Measurements from ENCODE around the gene LAMC3. TPM values are rescaled to one million over a fixed set of nuclear protein-coding genes. Genes with fewer than 3 reads are reported as not detected.

LAMC3 gene
- total and polyA plus RNA-seq, 2 donors, result 0.61 to 2.6 TPM

DNA sequence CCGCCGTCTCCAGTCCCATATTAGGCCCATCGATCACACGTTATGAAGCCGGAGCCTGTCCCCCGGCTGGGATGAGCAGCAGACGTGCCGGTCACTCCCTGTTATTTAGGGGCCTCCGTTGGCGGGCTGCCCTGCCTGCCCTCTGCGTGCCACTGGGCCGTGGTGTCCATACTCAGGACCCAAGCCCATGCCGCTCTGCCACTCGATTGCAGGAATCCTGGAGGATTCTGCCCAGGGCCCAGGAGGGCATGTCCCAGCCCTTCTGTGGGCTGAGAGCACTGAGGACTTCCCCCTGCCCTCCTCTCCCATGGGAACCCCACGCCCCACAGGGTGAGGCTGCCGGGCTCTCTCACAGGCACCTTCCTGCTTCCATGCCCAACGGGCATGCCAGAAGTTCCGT lies 19.6 kb upstream of the LAMC3 start:
- H3K4me1 ChIP-seq (ENCODE audit: control insufficient read depth in 2 of 2, insufficient read depth in 2 of 2, low read length in 2 of 2), result no peaks in the 10 kb centered on the region
- no peak overlapping the region for H3K27ac ChIP-seq (ENCODE audit: low read depth in 1 of 2, low read length in 1 of 2)
- H3K27me3 ChIP-seq (ENCODE audit: control insufficient read depth in 2 of 2, insufficient read depth in 1 of 2, low read length in 1 of 2), result peaks cover 0 to 2% of the 10 kb centered on the region in 2 donors
- 94% methylated on average over 18 of the region's 18 CpGs for WGBS
- no peaks in the 10 kb centered on the region for H3K9me3 ChIP-seq (ENCODE audit: control insufficient read depth in 2 of 2, insufficient read depth in 1 of 2, low read length in 1 of 2)
- no peaks in the 10 kb centered on the region for H3K36me3 ChIP-seq (ENCODE audit: control insufficient read depth in 2 of 2, insufficient read depth in 2 of 2, low read length in 1 of 2)
- no peak for DNase-seq (ENCODE audit: low read depth in 6 of 9, low spot score in 9 of 9)
- H3K4me3 ChIP-seq (ENCODE audit: low read length in 2 of 2), result no peak overlapping the region

DNA sequence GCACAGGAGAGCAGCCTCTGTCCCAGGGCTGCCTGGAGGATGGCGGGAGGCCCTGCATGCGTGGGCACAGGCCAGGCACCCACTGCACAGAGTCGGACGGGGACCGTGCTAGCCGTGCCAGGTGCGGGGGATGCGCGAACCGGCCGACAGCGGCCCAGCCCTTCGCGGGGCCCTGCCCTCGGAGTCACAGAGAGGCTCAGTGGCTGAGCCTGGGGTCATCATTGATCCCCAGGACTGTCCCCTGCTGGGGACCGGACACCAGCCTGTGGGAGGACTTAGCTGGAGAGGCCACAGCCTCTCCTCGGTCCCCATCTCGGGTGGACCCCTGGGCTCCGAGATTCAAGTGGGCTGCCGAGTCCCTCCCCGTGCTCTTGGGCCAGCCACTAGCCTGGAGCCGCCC lies 19.1 kb upstream of the LAMC3 start:
- peaks cover 0 to 2% of the 10 kb centered on the region in 2 donors for H3K27me3 ChIP-seq (ENCODE audit: control insufficient read depth in 2 of 2, insufficient read depth in 1 of 2, low read length in 1 of 2)
- WGBS, result 94% methylated on average over 22 of the region's 22 CpGs

DNA sequence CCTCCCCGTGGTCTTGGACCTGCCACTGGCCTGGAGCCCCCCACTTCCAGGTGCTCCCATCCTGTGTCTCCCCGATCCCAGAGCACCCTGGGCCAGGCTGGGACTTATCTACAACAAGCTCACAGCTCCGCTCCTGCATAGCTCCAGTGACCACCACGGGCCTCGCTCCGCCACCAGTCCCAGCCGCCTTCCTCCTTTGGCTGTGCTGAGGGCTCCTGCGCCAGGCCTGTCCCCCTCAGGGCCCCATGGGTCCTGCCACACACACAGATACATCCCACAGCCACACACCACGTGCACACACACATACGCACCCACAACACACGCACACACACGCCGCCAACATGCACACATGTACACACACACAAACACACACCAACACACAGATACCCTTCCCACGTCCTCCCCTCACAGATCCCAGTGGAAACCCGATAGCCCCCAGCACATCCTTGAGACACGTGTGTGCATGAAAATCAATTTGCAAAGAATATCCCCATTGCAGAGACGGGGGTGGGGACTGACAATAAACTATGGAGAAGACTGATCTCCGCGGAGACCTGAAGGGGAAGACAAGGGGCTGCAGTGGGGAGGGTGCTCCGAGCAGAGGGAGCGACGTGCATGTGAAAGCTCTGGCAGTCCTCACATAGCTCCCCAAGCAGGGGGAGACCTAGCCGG lies 18.5 kb upstream of the LAMC3 start:
- Histone ChIP-seq H3K36me3 (ENCODE audit: control insufficient read depth in 2 of 2, insufficient read depth in 2 of 2, low read length in 1 of 2) (no peaks in the 10 kb centered on the region), H3K4me1 (ENCODE audit: control insufficient read depth in 2 of 2, insufficient read depth in 2 of 2, low read length in 2 of 2) (no peaks in the 10 kb centered on the region), H3K9me3 (ENCODE audit: control insufficient read depth in 2 of 2, insufficient read depth in 1 of 2, low read length in 1 of 2) (no peaks in the 10 kb centered on the region), H3K27me3 (ENCODE audit: control insufficient read depth in 2 of 2, insufficient read depth in 1 of 2, low read length in 1 of 2) (peaks cover 0 to 2% of the 10 kb centered on the region in 2 donors), H3K27ac (ENCODE audit: low read depth in 1 of 2, low read length in 1 of 2) (no peak overlapping the region), H3K4me3 (ENCODE audit: low read length in 2 of 2) (no peak overlapping the region)
- 81% methylated on average over 23 of the region's 23 CpGs for WGBS
- DNase-seq (ENCODE audit: low read depth in 6 of 9, low spot score in 9 of 9), result no peak

More for the DNA sequence above, 19.1 kb upstream of the LAMC3 start:
- no peak overlapping the region for H3K27ac ChIP-seq (ENCODE audit: low read depth in 1 of 2, low read length in 1 of 2)
- no peak overlapping the region for H3K4me3 ChIP-seq (ENCODE audit: low read length in 2 of 2)
- H3K4me1 ChIP-seq (ENCODE audit: control insufficient read depth in 2 of 2, insufficient read depth in 2 of 2, low read length in 2 of 2), result no peaks in the 10 kb centered on the region
- no peak for DNase-seq (ENCODE audit: low read depth in 6 of 9, low spot score in 9 of 9)
- H3K9me3 ChIP-seq (ENCODE audit: control insufficient read depth in 2 of 2, insufficient read depth in 1 of 2, low read length in 1 of 2), result no peaks in the 10 kb centered on the region
- H3K36me3 ChIP-seq (ENCODE audit: control insufficient read depth in 2 of 2, insufficient read depth in 2 of 2, low read length in 1 of 2), result no peaks in the 10 kb centered on the region

GRCh38 chr9:130990978-130991777 lies 17.8 kb upstream of the LAMC3 start:
- Histone ChIP-seq H3K36me3 (ENCODE audit: control insufficient read depth in 2 of 2, insufficient read depth in 2 of 2, low read length in 1 of 2) (no peaks in the 10 kb centered on the region), H3K27me3 (ENCODE audit: control insufficient read depth in 2 of 2, insufficient read depth in 1 of 2, low read length in 1 of 2) (peaks cover 0 to 2% of the 10 kb centered on the region in 2 donors), H3K9me3 (ENCODE audit: control insufficient read depth in 2 of 2, insufficient read depth in 1 of 2, low read length in 1 of 2) (no peaks in the 10 kb centered on the region), H3K4me1 (ENCODE audit: control insufficient read depth in 2 of 2, insufficient read depth in 2 of 2, low read length in 2 of 2) (no peaks in the 10 kb centered on the region), H3K27ac (ENCODE audit: low read depth in 1 of 2, low read length in 1 of 2) (no peak overlapping the region), H3K4me3 (ENCODE audit: low read length in 2 of 2) (no peak overlapping the region)
- DNase-seq (ENCODE audit: low read depth in 6 of 9, low spot score in 9 of 9), result no peak
- WGBS, result 90% methylated on average over 26 of the region's 26 CpGs

DNA sequence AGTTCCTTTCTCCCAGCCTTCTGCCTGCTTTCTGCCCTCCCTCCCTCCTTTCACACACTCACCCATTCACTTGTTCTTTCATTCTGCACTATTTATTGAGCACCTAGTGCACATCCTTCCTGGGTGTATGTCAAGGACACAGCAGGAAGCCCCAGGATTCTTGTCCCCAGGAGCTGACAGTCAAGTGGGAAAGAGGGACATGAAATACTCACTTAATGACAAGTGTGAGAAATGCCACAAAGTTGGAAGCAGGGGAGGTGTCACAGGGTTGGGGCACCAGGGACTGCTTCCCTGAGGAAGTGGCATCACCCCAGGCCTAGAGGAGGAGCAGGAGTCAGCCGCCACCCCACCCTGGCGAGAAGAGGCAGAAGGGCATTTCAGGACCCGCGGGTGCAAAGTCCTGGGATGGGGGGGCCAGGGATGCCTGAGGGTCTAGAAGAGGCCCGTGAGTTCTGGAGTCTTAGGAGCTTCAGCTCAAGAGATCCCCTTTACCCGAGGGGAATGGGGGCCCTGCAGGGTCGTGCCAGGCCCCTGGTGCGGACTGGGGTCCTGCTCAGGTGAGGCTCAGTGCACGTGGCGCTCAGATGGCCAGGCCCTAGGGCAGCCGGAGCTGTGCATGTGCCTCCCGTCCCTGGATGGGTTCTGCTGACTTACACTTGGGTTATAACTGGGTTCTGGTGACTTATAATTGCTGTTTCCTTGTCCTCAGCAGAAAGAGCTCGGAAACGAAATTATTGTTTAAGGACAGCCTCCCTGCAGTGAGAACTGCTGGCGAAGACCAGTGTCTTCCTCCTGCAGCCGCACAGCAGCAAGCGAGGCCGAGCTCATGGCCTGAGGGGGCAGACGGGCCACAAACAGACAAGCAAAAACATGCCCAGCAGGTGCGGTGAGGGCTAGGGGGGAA lies 16.9 kb upstream of the LAMC3 start:
- DNase-seq (ENCODE audit: low read depth in 6 of 9, low spot score in 9 of 9), result no peak
- H3K9me3 ChIP-seq (ENCODE audit: control insufficient read depth in 2 of 2, insufficient read depth in 1 of 2, low read length in 1 of 2), result no peaks in the 10 kb centered on the region
- H3K27me3 ChIP-seq (ENCODE audit: control insufficient read depth in 2 of 2, insufficient read depth in 1 of 2, low read length in 1 of 2), result peaks cover 0 to 3% of the 10 kb centered on the region in 2 donors
- no peak overlapping the region for H3K27ac ChIP-seq (ENCODE audit: low read depth in 1 of 2, low read length in 1 of 2)
- H3K36me3 ChIP-seq (ENCODE audit: control insufficient read depth in 2 of 2, insufficient read depth in 2 of 2, low read length in 1 of 2), result no peaks in the 10 kb centered on the region
- H3K4me3 ChIP-seq (ENCODE audit: low read length in 2 of 2), result no peak overlapping the region
- WGBS, result 91% methylated on average over 20 of the region's 20 CpGs
- H3K4me1 ChIP-seq (ENCODE audit: control insufficient read depth in 2 of 2, insufficient read depth in 2 of 2, low read length in 2 of 2), result no peaks in the 10 kb centered on the region

GRCh38 chr9:130992682-130993032 lies 16.3 kb upstream of the LAMC3 start:
- 95% methylated on average over 10 of the region's 10 CpGs for WGBS
- no peak overlapping the region for H3K4me3 ChIP-seq (ENCODE audit: low read length in 2 of 2)
- no peaks in the 10 kb centered on the region for H3K4me1 ChIP-seq (ENCODE audit: control insufficient read depth in 2 of 2, insufficient read depth in 2 of 2, low read length in 2 of 2)
- no peaks in the 10 kb centered on the region for H3K9me3 ChIP-seq (ENCODE audit: control insufficient read depth in 2 of 2, insufficient read depth in 1 of 2, low read length in 1 of 2)
- H3K27me3 ChIP-seq (ENCODE audit: control insufficient read depth in 2 of 2, insufficient read depth in 1 of 2, low read length in 1 of 2), result peaks cover 0 to 3% of the 10 kb centered on the region in 2 donors
- H3K27ac ChIP-seq (ENCODE audit: low read depth in 1 of 2, low read length in 1 of 2), result no peak overlapping the region
- H3K36me3 ChIP-seq (ENCODE audit: control insufficient read depth in 2 of 2, insufficient read depth in 2 of 2, low read length in 1 of 2), result no peaks in the 10 kb centered on the region
- no peak for DNase-seq (ENCODE audit: low read depth in 6 of 9, low spot score in 9 of 9)

- Histone ChIP-seq H3K9me3 (ENCODE audit: control insufficient read depth in 2 of 2, insufficient read depth in 1 of 2, low read length in 1 of 2) (no peaks in the 10 kb centered on the region), H3K27ac (ENCODE audit: low read depth in 1 of 2, low read length in 1 of 2) (no peak overlapping the region), H3K4me3 (ENCODE audit: low read length in 2 of 2) (no peak overlapping the region), H3K4me1 (ENCODE audit: control insufficient read depth in 2 of 2, insufficient read depth in 2 of 2, low read length in 2 of 2) (no peaks in the 10 kb centered on the region), H3K36me3 (ENCODE audit: control insufficient read depth in 2 of 2, insufficient read depth in 2 of 2, low read length in 1 of 2) (no peaks in the 10 kb centered on the region), H3K27me3 (ENCODE audit: control insufficient read depth in 2 of 2, insufficient read depth in 1 of 2, low read length in 1 of 2) (peaks cover 0 to 10% of the 10 kb centered on the region in 2 donors)
- no peak for DNase-seq (ENCODE audit: low read depth in 6 of 9, low spot score in 9 of 9)
- 76% methylated on average over 14 of the region's 14 CpGs for WGBS
Measured at GRCh38 chr9:130993303-130994030, 15.5 kb upstream of the LAMC3 start.

DNA sequence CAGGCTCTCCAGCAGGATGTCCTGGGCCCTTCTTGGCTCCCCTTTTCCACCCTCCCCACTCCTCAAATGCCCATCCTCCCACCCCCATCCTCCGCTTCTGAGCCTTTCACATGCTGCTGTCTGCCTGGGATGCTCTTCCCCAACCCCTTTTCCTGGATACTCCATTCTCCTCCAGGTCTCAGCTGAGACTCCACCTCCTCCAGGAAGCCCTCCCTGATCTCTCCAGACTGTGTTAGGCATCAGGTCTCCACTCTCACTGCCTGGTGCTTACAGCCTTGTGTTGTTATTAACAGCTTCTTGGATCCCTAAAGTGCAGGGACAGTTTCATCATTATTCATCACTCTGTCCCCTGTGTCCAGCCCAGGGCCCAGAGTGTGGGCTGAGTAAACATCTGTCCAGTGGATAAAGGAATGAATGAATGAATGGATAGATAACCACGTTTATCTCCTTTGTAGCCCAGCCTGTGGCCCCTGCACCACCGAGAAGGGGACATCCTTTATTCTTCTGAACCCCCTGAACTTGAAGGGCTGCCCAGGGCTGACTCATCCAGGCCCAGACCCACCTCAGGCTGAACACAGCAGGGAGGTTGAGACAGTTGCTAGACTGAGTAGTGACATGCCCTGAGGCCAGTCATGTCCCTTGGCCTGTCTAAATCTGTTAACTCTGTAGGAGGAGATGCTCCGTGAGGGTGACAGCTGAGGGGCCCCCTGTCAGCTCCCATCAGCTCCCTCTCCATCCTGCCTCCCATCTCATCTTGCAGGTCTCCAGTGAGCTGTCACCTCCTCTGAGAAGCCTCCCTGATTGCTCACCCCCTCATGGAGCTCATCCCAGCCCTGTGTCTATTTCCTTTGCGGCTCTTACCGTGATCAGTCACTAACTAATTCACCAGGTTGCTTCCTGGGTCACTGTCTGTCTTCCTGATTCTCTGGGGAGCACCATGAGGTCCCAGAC lies 14.6 kb upstream of the LAMC3 start:
- Histone ChIP-seq H3K4me3 (ENCODE audit: low read length in 2 of 2) (no peak overlapping the region), H3K9me3 (ENCODE audit: control insufficient read depth in 2 of 2, insufficient read depth in 1 of 2, low read length in 1 of 2) (no peaks in the 10 kb centered on the region), H3K4me1 (ENCODE audit: control insufficient read depth in 2 of 2, insufficient read depth in 2 of 2, low read length in 2 of 2) (no peaks in the 10 kb centered on the region), H3K27ac (ENCODE audit: low read depth in 1 of 2, low read length in 1 of 2) (no peak overlapping the region), H3K36me3 (ENCODE audit: control insufficient read depth in 2 of 2, insufficient read depth in 2 of 2, low read length in 1 of 2) (no peaks in the 10 kb centered on the region), H3K27me3 (ENCODE audit: control insufficient read depth in 2 of 2, insufficient read depth in 1 of 2, low read length in 1 of 2) (peaks cover 0 to 16% of the 10 kb centered on the region in 2 donors)
- DNase-seq (ENCODE audit: low read depth in 6 of 9, low spot score in 9 of 9), result no peak
- WGBS, result 94% methylated on average over 6 of the region's 6 CpGs
